GM21390 (cell line): ENCODE results near the gene GIPC2.

Experiments used
- ATAC-seq: cut with Tn5 transposase; IDR thresholded peaks from one replicate; pipeline ENCODE4 v1.9.1; 2021; ENCODE audit not compliant: unreplicated experiment

GIPC2 gene

GRCh38 chr1:78143152-78143551, 97.4 kb downstream of the GIPC2 start:
- ATAC-seq: peak; percentile 84

- ATAC-seq: no peak
These were observed 97.9 kb downstream of the GIPC2 start for GRCh38 chr1:78143673-78144072.

GRCh38 chr1:78145105-78145580, 99.4 kb downstream of the GIPC2 start:
- peak; percentile 73 for ATAC-seq

GRCh38 chr1:78146205-78146771, 100.5 kb downstream of the GIPC2 start:
- no peak for ATAC-seq

GRCh38 chr1:78147031-78147430, 101.3 kb downstream of the GIPC2 start:
- ATAC-seq: no peak

GRCh38 chr1:78153092-78153736, 107.4 kb downstream of the GIPC2 start:
- no peak for ATAC-seq

- ATAC-seq: no peak
These were observed 109.4 kb downstream of the GIPC2 start for GRCh38 chr1:78155121-78155520.

GRCh38 chr1:78156805-78157521, 111.2 kb downstream of the GIPC2 start:
- ATAC-seq: no peak

GRCh38 chr1:78165816-78166215, 120.0 kb downstream of the GIPC2 start:
- ATAC-seq: no peak

- no peak for ATAC-seq
These were observed 122.5 kb downstream of the GIPC2 start for GRCh38 chr1:78168306-78168705.

GRCh38 chr1:78170859-78171258, 125.1 kb downstream of the GIPC2 start:
- ATAC-seq: no peak

GRCh38 chr1:78171736-78172590, 126.2 kb downstream of the GIPC2 start:
- no peak for ATAC-seq

- ATAC-seq: no peak
These were observed 130.7 kb downstream of the GIPC2 start for GRCh38 chr1:78176448-78176847.

GRCh38 chr1:78177708-78178270, 132.0 kb downstream of the GIPC2 start:
- no peak for ATAC-seq

GRCh38 chr1:78178816-78179215, 133.1 kb downstream of the GIPC2 start:
- ATAC-seq: no peak

GRCh38 chr1:78184460-78185072, 138.8 kb downstream of the GIPC2 start:
- ATAC-seq: no peak
